Suprapubic skin (tissue), 4 donors: Measurements from ENCODE around the gene FFAR4.

ENCODE experiments used
- EP300 ChIP-seq: sonication (generic); formaldehyde crosslinking; IDR thresholded peaks from one replicate; pipeline ENCODE4 v1.6.1; 2017; ENCODE audit warnings: antibody characterized with exemption
- POLR2A ChIP-seq, 2 donors: fragments of 450-650 bp; IDR thresholded peaks; one replicate each; pipeline ENCODE4 v1.6.1; 2017; ENCODE audit warnings: antibody characterized with exemption in 2 of 2, mild to moderate bottlenecking in 2 of 2, moderate library complexity in 2 of 2
- POLR2AphosphoS5 ChIP-seq, 3 donors: sonication (generic); formaldehyde crosslinking; IDR thresholded peaks; one replicate each; pipeline ENCODE4 v1.6.1; 2017; ENCODE audit warnings: antibody characterized with exemption in 3 of 3
- TF ChIP-seq, protein P1 (sequence below), 2 donors: fragments of 200-600 bp in 1 of 2; fragments of 450-650 bp in 1 of 2; sonication (generic) in 1 of 2; IDR thresholded peaks; one replicate each; pipeline ENCODE4 v1.5.1; 2016 to 2019; ENCODE audit warnings: antibody characterized with exemption in 2 of 2, mild to moderate bottlenecking in 1 of 2, moderate library complexity in 1 of 2

DNA sequence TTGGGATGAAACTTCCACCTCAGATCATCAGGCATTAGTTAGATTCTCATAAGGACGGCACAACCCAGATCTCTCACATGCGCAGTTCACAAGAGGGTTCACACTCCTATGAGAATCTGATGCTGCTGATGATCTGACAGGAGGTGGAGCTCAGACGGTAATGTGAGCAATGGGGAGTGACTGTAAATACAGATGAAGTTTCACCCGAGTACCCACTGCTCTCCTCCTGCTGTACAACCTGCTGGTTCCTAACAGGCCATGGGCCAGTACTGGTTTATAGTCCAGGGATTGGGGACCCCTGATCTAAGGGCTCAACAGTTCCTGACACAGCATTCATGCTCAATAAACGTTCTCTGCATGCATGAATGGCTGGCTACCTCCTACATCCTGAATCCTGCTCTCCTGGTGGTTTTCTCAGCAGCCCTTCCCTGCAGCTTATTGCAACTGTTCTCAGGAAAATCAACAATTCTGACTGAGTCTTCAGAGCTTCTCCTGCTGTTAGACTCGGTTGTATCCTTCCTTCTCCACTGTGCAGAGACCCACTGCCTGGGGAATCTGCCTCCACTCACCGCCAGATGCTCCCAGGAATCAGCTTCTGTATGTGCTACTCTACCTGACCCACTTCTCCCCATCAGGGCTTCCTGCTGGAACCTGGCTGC, 63.3 kb downstream of the FFAR4 start:
- no peak for TF ChIP-seq POLR2A (IDR thresholded peaks at IDR 0.05)
- TF ChIP-seq POLR2AphosphoS5 (IDR thresholded peaks at IDR 0.05): no peak
- TF ChIP-seq, protein P1, sequence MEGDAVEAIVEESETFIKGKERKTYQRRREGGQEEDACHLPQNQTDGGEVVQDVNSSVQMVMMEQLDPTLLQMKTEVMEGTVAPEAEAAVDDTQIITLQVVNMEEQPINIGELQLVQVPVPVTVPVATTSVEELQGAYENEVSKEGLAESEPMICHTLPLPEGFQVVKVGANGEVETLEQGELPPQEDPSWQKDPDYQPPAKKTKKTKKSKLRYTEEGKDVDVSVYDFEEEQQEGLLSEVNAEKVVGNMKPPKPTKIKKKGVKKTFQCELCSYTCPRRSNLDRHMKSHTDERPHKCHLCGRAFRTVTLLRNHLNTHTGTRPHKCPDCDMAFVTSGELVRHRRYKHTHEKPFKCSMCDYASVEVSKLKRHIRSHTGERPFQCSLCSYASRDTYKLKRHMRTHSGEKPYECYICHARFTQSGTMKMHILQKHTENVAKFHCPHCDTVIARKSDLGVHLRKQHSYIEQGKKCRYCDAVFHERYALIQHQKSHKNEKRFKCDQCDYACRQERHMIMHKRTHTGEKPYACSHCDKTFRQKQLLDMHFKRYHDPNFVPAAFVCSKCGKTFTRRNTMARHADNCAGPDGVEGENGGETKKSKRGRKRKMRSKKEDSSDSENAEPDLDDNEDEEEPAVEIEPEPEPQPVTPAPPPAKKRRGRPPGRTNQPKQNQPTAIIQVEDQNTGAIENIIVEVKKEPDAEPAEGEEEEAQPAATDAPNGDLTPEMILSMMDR (IDR thresholded peaks at IDR 0.05): no peak
- no peak for TF ChIP-seq EP300
